Measurements from ENCODE around the gene BLOC1S4. TPM values are rescaled to one million over a fixed set of nuclear protein-coding genes. Genes with fewer than 3 reads are reported as not detected.
"Not testable (repeated sequence)": the region's sequence is repeated elsewhere in the genome, so short reads cannot be mapped to it uniquely, and the experiment has no call there.

BLOC1S4 gene, protein sequence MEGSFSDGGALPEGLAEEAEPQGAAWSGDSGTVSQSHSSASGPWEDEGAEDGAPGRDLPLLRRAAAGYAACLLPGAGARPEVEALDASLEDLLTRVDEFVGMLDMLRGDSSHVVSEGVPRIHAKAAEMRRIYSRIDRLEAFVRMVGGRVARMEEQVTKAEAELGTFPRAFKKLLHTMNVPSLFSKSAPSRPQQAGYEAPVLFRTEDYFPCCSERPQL
- total RNA-seq = 14.2 and 14.5 TPM in 2 replicates

DNA sequence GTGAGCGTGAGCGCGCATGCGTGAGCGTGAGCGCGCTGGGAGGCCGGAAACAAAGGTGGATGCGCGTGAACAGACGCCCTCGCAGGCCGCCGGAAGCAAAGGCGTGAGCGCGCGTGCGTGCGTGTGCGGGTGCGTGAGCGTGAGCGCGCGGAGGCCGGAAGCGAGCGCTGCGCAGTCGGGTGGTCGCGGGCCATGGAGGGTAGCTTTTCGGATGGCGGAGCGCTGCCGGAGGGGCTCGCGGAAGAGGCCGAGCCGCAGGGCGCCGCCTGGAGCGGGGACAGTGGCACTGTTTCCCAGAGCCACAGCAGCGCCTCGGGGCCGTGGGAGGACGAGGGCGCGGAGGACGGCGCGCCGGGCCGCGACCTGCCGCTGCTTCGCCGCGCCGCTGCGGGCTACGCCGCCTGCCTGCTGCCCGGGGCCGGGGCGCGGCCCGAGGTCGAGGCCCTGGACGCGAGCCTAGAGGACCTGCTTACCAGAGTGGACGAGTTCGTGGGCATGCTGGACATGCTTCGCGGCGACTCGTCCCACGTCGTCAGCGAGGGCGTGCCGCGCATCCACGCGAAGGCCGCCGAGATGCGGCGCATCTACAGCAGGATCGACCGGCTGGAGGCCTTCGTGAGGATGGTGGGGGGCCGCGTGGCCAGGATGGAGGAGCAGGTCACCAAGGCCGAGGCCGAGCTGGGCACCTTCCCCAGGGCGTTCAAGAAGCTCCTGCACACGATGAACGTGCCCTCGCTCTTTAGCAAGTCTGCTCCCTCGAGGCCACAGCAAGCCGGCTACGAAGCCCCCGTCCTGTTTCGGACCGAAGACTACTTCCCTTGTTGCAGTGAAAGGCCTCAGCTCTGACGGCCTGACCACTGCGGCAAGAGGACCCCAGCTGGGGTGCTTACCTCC, at the start of gene BLOC1S4:
BLOC1S4 (plus strand) TSS at position 157 of the 894 bp plus-strand sequence; CDS start at position 193, 36 bp downstream.
- Histone ChIP-seq H3K36me3 (ENCODE audit: control insufficient read depth, insufficient read depth, low read length) (no peaks in the 10 kb centered on the region), H3K27me3 (ENCODE audit: control insufficient read depth, insufficient read depth, low read length) (no peaks in the 10 kb centered on the region), H3K4me3 (ENCODE audit: low read depth, low read length) (peak within 1 kb of the TSS; percentile 96)
- DNase-seq (ENCODE audit: low read depth) (peak; percentile 82), FAIRE-seq (no peak)
- TF ChIP-seq CTCF (IDR thresholded peaks at IDR 0.05; ENCODE audit: insufficient read depth, low read length, severe bottlenecking) = peak; percentile 29

GRCh38 chr4:6668391-6668790, 47.6 kb upstream of the BLOC1S4 start:
- Histone ChIP-seq H3K27me3 (ENCODE audit: control insufficient read depth, insufficient read depth, low read length) (peaks cover 5% of the 10 kb centered on the region), H3K4me3 (ENCODE audit: low read depth, low read length) (no peak overlapping the region), H3K36me3 (ENCODE audit: control insufficient read depth, insufficient read depth, low read length) (peaks cover 1% of the 10 kb centered on the region)
- FAIRE-seq (no peak), DNase-seq (ENCODE audit: low read depth) (peak; percentile 94)
- TF ChIP-seq CTCF (IDR thresholded peaks at IDR 0.05; ENCODE audit: insufficient read depth, low read length, severe bottlenecking) = no peak

DNA sequence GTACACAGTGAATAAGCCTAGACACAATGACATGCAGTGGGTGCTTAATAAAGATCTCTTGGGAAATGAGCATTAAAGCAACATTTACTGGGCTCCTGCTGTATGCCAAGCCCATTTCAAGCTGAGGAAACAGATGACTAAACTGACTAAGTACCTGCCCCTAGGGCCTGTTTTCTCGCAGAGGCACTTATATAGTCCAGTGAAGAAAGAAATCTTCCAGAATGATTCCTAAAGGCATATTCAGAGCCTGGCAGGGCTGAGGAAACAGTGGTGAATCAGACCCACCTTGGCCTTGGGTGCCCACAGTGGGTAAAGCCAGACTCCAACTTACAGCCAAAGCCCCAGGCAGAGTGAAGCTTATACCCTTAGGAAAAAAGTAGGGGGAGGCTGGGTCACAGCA, 44.3 kb upstream of the BLOC1S4 start:
- DNase-seq (ENCODE audit: low read depth) (peak; percentile 49), FAIRE-seq (no peak)
- Histone ChIP-seq H3K4me3 (ENCODE audit: low read depth, low read length) (no peak overlapping the region), H3K27me3 (ENCODE audit: control insufficient read depth, insufficient read depth, low read length) (no peaks in the 10 kb centered on the region), H3K36me3 (ENCODE audit: control insufficient read depth, insufficient read depth, low read length) (peaks cover 3% of the 10 kb centered on the region)
- TF ChIP-seq CTCF (IDR thresholded peaks at IDR 0.05; ENCODE audit: insufficient read depth, low read length, severe bottlenecking) = no peak

DNA sequence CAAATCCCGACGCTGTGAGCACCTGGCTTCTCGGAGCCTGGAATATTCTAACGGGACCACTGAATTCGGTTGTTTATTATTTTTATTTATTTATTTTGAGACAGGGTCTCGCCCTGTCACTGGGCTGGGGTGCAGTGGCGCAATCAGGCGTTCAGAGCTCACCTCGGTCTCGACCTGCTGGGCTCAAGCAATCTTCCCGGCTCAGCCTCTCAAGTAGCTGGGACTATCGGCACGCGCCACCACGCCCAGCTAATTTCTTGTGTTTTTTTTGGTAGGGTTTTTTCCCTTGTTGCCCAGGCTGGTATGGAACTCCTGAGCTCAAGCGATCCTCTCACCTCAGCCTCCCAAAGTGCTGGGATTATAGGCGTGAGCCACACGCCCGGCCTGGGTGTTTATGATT, 43.8 kb upstream of the BLOC1S4 start:
- no peak for TF ChIP-seq CTCF (IDR thresholded peaks at IDR 0.05; ENCODE audit: insufficient read depth, low read length, severe bottlenecking)
- no peaks in the 10 kb centered on the region for H3K27me3 ChIP-seq (ENCODE audit: control insufficient read depth, insufficient read depth, low read length)
- H3K36me3 ChIP-seq (ENCODE audit: control insufficient read depth, insufficient read depth, low read length) = peaks cover 3% of the 10 kb centered on the region
- no peak overlapping the region for H3K4me3 ChIP-seq (ENCODE audit: low read depth, low read length)
- no peak for DNase-seq (ENCODE audit: low read depth)
- FAIRE-seq = no peak

DNA sequence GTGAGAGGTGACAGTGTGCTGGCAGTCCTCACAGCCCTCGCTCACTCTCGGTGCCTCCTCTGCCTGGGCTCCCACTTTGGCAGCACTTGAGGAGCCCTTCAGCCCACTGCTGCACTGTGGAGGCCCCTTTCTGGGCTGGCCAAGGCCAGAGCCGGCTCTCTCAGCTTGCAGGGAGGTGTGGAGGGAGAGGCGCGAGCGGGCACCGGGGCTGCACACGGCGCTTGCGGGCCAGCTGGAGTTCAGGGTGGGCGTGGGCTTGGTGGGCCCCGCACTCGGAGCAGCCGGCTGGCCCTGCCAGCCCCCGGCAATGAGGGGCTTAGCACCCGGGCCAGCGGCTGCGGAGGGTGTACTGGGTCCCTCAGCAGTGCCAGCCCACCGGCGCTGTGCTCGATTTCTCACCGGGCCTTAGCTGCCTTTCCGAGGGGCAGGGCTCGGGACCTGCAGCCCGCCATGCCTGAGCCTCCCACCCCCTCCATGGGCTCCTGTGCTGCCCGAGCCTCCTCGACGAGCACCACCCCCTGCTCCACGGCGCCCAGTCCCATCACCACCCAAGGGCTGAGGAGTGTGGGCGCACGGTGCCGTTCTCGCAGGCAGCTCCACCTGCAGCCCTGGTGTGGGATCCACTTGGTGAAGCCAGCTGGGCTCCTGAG, 43.3 kb upstream of the BLOC1S4 start:
- not testable (repeated sequence) for FAIRE-seq; DNase-seq (ENCODE audit: low read depth); H3K36me3 ChIP-seq (ENCODE audit: control insufficient read depth, insufficient read depth, low read length); H3K27me3 ChIP-seq (ENCODE audit: control insufficient read depth, insufficient read depth, low read length); H3K4me3 ChIP-seq (ENCODE audit: low read depth, low read length)

DNA sequence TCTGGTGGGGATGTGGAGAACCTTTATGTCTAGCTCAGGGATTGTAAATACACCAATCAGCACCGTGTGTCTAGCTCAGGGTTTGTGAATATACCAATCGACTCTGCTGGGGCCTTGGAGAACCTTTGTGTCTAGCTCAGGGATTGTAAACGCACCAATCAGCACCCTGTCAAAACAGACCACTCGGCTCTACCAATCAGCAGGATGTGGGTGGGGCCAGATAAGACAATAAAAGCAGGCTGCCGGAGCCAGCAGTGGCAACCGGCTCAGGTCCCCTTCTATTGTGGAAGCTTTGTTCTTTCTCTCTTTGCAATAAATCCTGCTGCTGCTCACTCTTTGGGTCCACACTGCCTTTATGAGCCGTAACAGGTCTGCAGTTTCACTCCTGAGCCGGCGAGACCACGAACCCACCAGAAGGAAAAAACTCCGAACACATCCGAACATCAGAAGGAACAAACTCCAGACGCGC, 42.7 kb upstream of the BLOC1S4 start:
- FAIRE-seq; DNase-seq (ENCODE audit: low read depth); H3K27me3 ChIP-seq (ENCODE audit: control insufficient read depth, insufficient read depth, low read length); H3K36me3 ChIP-seq (ENCODE audit: control insufficient read depth, insufficient read depth, low read length): not testable (repeated sequence)
- H3K4me3 ChIP-seq (ENCODE audit: low read depth, low read length) = peak overlapping the region; percentile 65
